ENCODE data around the gene ZMAT5.

GRCh38 chr22:29798318-29798717, 31.5 kb upstream of the ZMAT5 start:
- TF ChIP-seq POLR2A (conservative IDR thresholded peaks at IDR 0.05) (no peak), RNF2 (IDR thresholded peaks at IDR 0.05) (no peak)
